Left lung (tissue), 10 donors: ENCODE measurements around the gene PAX8. TPM values are rescaled to one million over a fixed set of nuclear protein-coding genes. Genes with fewer than 3 reads are reported as not detected.

Source experiments
- ATAC-seq: fragments of 200-7000 bp; cut with Tn5 transposase; one replicate; pipeline ENCODE4 v1.9.1; 2020; ENCODE audit warnings: moderate library complexity
- DNase-seq, 4 donors: peaks; one replicate each; pipeline ENCODE4 v3.0.0-alpha.2; 2013 to 2020
- H3K27ac ChIP-seq, 2 donors: fragments of 200-600 bp; sonication (generic) in 1 of 2; one replicate each; pipeline versions ENCODE4 v1.5.0 to v1.8.0; 2020 to 2021
- H3K27me3 ChIP-seq, 2 donors: fragments of 200-600 bp; sonication (generic) in 1 of 2; one replicate each; pipeline versions ENCODE4 v1.5.0 to v1.8.0; 2020 to 2021
- H3K36me3 ChIP-seq, 2 donors: fragments of 200-600 bp; sonication (generic) in 1 of 2; one replicate each; pipeline versions ENCODE4 v1.5.0 to v1.8.0; 2020 to 2021
- H3K4me1 ChIP-seq, 2 donors: fragments of 200-600 bp; one replicate each; pipeline ENCODE4 v1.8.0; 2021
- H3K4me3 ChIP-seq, 2 donors: fragments of 200-600 bp; sonication (generic) in 1 of 2; one replicate each; pipeline versions ENCODE4 v1.5.0 to v1.8.0; 2020 to 2021; ENCODE audit warnings: mild to moderate bottlenecking in 1 of 2
- H3K9me3 ChIP-seq, 2 donors: fragments of 200-600 bp; sonication (generic) in 1 of 2; one replicate each; pipeline versions ENCODE4 v1.5.0 to v1.8.0; 2020 to 2021
- CTCF ChIP-seq, 2 donors: fragments of 200-600 bp; sonication (generic) in 1 of 2; IDR thresholded peaks; one replicate each; pipeline versions ENCODE4 v1.5.0 to v1.8.0; 2021; ENCODE audit warnings: antibody characterized with exemption in 2 of 2
- intact Hi-C, 2 donors: fragments of 100-400 bp; cut with DNase I; formaldehyde crosslinking; loops; one replicate each; pipeline versions ENCODE4 v1.11.2 to v1.14.2; 2022
- polyA plus RNA-seq, 6 donors: library from polyadenylated mRNA; unstranded; fragments of 120-200 nt; gene quantifications; one replicate each; pipeline ENCODE4 v1.2.1, GENCODE V29; 2013; ENCODE audit not compliant: insufficient read length in 6 of 6
- total RNA-seq, 2 donors: library from RNA; stranded (reverse); fragmentation: NEBNext Ultra II Directional; extraction: Animal tissue kit (Norgen Biotek cat#: 25700); gene quantifications; one replicate each; pipeline ENCODE4 v1.2.1, GENCODE V29; 2021
- donor health status: DM: no; HTN: yes; CAD: no.
- donor health status: DM: no; HTN: no; CAD: no.

PAX8 gene
- total and polyA plus RNA-seq, 8 donors = 2.6 to 16.8 (median 6.4) TPM

- TF ChIP-seq CTCF (IDR thresholded peaks at IDR 0.05) = no peak
- Histone ChIP-seq H3K9me3 (no peaks in the 10 kb centered on the region), H3K27ac (no peak overlapping the region), H3K4me1 (peaks cover 0 to 13% of the 10 kb centered on the region in 2 donors), H3K27me3 (no peaks in the 10 kb centered on the region), H3K4me3 (no peak overlapping the region), H3K36me3 (peaks cover 0 to 38% of the 10 kb centered on the region in 2 donors)
- ATAC-seq = no peak
- intact Hi-C loops = no loop called here
- DNase-seq = no peak
Measured at GRCh38 chr2:113203217-113203530, 75.5 kb downstream of the PAX8 start.

- ATAC-seq = no peak
- intact Hi-C loops = no loop called here
- peak in 1 of 4 donors; percentile 30 for DNase-seq
- H3K27ac ChIP-seq = no peak overlapping the region
- no peaks in the 10 kb centered on the region for H3K9me3 ChIP-seq
- no peak overlapping the region for H3K4me3 ChIP-seq
- H3K36me3 ChIP-seq = peaks cover 0 to 44% of the 10 kb centered on the region in 2 donors
- H3K27me3 ChIP-seq = no peaks in the 10 kb centered on the region
- peaks cover 0 to 14% of the 10 kb centered on the region in 2 donors for H3K4me1 ChIP-seq
- no peak for TF ChIP-seq CTCF (IDR thresholded peaks at IDR 0.05)
Measured at GRCh38 chr2:113202305-113203216, 76.2 kb downstream of the PAX8 start.

- intact Hi-C loops = no loop called here
- no peaks in the 10 kb centered on the region for H3K27me3 ChIP-seq
- TF ChIP-seq CTCF (IDR thresholded peaks at IDR 0.05) = no peak
- no peak overlapping the region for H3K4me3 ChIP-seq
- no peak for ATAC-seq
- H3K9me3 ChIP-seq = no peaks in the 10 kb centered on the region
- H3K4me1 ChIP-seq = peaks cover 0 to 14% of the 10 kb centered on the region in 2 donors
- DNase-seq = peak in 1 of 4 donors; percentile 47
- H3K36me3 ChIP-seq = peaks cover 0 to 53% of the 10 kb centered on the region in 2 donors
- no peak overlapping the region for H3K27ac ChIP-seq
Measured at GRCh38 chr2:113201496-113202304, 77.0 kb downstream of the PAX8 start.

GRCh38 chr2:113200736-113201490, 77.8 kb downstream of the PAX8 start:
- intact Hi-C loops = no loop called here

More at GRCh38 chr2:113200736-113201490, 77.8 kb downstream of the PAX8 start:
- H3K9me3 ChIP-seq = no peaks in the 10 kb centered on the region
- H3K4me1 ChIP-seq = peaks cover 0 to 14% of the 10 kb centered on the region in 2 donors
- H3K36me3 ChIP-seq = peaks cover 0 to 61% of the 10 kb centered on the region in 2 donors
- ATAC-seq = no peak
- peak in 1 of 4 donors; percentile 28 for DNase-seq
- H3K27me3 ChIP-seq = no peaks in the 10 kb centered on the region
- H3K4me3 ChIP-seq = no peak overlapping the region
- TF ChIP-seq CTCF (IDR thresholded peaks at IDR 0.05) = no peak
- H3K27ac ChIP-seq = no peak overlapping the region
